ENCODE data around the gene CKB.
A peak's percentile ranks its signal among the peaks of the same experiment; 100 is the strongest.
"Not testable (repeated sequence)": the region's sequence is repeated elsewhere in the genome, so short reads cannot be mapped to it uniquely, and the experiment has no call there.

Gene CKB

DNA sequence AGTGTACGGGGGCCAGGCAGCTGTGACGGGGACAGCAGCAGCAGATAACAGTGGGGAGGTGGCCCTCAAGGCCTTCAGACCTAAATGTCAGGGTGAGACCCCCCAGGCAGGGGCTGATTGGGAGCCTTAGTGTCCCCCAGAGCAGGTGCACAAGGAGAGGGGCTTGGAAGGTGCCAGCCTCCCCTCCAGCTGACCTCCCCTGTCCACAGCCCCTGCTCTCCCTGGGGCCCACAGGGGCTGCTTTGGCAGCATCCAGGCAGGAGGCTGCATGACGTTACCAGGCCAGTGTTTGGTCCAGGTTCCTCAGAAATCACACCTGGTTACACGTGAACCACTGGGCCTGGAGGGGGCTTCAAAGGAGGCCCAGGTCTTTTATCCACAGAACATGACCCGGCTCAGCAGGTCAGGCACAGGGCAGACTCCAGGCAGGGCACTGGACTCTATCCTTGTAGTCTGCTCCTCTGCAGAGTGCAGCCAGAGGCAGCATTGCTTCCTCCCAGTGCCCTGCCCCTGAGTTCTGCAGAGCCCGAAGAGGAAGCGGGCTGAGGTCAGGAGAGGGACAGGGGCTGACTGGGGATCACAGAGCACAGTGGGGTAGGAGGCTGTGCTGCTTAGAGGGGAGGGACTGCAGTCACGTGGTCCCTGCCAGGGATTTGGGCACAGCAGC lies 3.8 kb upstream of the CKB start:
- no peak for DNase-seq (ENCODE audit: low spot score)

DNA sequence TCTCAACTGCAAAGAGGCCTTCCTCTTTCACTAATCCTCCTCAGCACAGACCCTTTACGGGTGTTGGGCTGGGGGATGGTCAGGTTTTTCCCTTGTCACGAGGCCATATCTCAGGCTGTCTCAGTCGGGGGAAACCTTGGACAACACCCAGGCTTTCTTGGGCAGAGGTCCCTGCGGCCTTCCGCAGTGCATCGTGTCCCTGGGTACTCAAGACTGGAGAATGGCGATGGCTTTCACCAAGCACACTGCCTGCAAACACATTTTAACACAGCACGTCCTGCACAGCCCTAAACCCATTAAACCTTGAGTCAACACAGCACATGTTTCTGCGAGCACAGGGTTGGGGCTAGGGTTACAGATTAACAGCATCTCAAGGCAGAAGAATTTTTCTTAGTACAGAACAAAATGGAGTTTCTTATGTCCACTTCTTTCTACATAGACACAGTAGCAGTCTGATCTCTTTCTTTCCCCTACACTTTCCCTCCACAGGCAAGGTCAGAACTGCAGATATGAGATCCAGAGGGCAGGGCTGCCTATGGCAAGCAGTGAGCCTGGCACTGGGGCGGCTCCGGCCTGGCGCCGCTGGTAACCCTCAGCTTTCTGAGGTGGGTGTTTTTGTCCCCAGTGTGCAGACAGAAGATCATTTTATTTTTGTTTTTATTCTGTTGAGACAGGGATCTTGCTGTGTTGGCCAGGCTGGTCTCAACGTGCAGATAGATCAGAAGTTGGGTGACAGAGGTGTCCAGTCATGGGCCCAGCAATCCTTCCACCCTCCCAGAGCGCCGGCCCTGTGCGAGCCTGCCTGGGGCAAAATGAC lies 3.0 kb upstream of the CKB start:
- not testable (repeated sequence) for DNase-seq (ENCODE audit: low spot score)

DNA sequence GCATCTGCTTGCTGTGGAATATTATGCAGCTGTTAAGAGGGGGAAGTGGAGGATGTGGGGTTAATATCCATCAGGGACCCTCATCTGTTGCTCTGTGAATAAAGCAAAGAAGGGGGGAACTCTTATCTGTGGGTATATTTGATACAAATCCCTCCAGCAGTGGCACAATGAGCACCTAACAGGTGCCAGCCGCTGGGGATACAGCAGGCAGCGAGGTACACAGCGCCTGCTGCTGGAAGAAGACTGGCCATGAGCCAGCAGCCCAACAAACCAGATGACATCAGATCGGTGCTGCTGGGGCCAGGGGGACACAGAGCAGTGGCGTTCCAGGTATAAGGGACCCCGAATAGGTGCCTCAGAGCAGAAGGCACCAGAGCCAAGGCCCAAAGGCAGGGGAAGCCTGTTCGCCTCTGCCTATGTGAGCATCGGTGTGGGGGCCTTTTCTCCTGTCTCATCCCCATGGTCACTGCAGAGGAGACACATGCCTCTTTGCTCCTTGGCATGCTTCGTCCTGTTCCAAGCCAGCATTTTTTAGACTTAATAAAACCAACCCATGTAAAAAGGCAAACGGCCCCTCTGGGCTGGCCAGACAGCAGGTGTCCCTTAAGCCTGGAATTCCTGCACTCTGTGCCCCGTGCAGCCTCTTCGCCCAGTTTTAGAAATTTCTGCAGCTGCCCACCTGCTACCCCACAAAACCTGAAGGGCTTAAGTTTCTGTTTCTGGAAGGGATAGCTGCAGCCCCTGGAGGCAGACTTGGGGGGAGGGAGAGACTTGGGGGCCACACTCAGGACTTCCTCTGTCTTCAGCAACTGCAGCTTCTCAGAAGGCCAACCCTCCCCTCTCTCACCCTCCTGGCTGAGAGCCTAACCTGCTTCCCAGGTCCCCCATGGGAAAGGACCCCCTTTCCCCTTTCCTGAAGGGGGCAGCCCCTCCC lies 1.6 kb upstream of the CKB start:
- no peak for DNase-seq (ENCODE audit: low spot score)

DNA sequence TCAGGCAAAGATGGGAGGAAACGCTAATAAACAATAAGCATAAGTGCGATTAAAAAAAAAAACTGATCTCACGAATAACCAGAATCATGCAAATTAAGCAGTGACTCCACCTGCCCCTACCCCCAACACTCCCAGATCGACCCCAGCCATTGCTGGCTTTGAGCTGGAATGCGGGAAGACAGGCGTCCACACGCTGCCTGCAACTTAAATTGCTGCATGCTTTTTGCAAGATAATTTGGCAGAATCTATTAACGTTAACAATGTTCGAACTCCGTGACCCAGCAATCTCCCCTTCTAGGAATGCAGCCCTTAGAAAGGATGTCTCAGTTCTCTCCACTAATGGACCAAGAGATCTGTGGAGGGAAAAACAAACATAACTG lies 935 bp upstream of the CKB start:
- no peak for DNase-seq (ENCODE audit: low spot score)

DNA sequence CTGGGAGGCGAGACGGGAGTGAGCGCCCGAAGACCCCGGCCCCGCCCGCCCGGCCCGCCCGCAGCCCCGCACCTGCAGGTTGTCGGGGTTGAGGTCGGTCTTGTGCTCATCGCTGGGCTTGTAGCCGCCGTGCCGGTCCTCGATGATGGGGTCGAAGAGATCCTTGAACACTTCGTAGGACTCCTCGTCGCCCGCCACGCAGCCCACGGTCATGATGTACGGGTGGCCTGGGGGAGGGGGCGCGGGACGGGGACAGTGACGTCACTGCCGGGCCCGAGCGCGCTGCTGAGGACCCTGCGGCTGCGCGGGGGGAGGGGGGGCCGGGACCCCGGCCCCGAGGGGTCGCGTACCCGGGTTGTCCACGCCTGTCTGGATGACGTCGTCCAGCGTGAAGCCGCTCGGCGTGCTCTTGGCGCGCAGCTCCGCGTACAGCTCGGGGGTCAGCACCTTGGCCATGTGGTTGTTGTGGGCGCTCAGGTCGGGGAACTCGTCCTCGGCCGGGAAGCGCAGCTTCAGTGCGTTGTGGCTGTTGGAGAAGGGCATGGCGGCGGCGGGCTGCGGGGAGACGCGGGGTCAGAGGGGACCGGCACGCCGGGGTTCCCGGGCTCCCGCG lies 573 bp downstream of the CKB start:
- no peak for DNase-seq (ENCODE audit: low spot score)

DNA sequence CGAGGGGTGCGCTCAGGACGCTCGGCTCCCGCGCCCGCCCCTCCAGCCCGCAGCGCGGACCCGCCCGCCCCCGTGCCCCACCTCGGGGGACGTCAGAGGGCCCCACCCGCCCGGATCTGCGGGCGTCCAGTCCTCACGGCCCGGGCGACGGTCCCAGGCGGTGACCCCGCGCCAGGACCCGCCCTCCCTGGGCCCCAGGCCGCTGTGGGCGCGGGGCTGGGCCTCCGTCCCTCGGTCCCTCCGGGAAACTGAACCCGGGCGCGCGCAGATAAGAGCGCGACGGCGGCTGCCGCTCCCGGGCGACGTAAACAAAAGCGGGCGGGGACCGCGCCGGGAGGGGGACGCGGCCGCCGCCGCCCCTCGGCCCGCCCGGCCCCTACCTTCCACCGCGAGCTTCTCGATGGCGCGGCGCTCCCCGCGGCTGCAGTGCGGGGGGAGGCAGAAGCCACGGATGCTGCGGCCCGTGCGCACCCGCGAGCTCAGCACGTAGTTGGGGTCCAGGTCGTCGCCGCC lies 1.1 kb downstream of the CKB start:
- no peak for DNase-seq (ENCODE audit: low spot score)

DNA sequence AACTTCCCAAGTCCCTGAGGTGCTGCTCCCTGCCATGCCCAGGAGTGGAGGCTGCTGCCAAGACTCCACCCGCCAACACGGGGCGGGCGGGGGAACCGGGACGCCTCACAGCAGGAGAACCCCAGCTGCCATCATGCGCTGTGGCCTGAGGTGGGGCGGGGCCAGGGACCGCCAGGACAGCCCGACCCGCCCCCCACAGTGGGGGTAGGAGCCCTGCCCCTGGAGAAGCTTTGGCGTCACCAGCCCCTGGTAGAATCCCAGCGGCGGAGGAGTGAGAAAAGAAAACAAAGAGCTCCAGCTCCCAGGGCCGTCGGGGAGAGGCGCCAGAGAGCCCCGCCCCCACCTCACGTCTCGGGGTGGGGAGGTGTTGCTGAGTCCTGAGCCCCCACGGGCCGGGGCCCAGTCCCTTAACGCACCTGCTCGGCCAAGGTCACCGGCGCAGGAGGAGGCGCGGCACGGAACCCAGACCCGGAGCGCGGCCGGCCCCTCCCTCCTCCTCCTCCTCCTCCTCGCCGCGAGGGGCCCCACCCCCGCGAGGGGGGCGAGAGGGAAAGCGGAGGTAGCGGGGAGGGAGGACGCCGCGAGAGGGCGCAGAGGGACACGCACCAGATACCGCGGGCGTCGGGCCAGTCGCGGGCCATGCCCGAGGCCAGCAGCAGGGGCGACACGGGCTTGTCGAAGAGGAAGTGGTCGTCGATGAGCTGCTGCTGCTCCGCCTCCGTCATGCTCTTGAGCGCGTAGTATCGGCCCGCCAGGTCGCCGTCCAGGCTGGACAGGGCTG lies 1.8 kb downstream of the CKB start:
- DNase-seq (ENCODE audit: low spot score) = peak; percentile 86

DNA sequence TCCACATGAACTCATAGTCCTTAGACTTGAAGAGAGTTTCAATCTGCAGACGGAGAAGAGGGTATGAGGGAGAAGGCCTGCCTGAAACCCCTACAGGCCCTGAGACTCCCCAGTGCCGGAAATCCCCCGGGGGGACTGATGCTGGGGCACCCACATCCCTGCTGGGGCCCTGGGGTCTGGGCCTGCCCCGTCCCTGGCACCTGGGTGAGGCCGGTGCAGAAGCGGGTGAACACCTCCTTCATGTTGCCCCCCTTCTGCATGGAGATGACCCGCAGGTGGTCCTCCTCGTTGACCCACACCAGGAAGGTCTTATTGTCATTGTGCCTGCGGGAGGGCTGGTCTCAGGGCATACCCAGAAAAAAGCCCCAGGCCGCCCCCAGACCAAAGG lies 2.4 kb downstream of the CKB start:
- DNase-seq (ENCODE audit: low spot score) = no peak

DNA sequence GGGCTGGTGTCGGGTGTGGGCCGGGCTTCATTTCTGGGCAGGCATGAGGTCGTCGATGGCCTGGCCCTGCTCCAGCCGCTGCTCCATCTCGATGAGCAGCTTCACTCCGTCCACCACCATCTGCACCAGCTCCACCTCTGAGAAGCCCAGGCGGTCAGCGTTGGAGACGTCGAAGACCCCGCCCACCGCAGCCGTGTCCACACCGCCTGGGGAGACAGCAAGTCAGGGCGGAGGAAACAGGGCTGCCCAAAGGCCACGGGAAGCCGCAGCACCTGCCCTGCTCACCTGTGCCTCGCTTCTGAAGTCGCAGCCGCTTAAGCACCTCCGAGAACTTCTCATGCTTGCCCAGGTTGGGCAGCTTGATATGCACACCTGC lies 2.8 kb downstream of the CKB start:
- peak; percentile 63 for DNase-seq (ENCODE audit: low spot score)

DNA sequence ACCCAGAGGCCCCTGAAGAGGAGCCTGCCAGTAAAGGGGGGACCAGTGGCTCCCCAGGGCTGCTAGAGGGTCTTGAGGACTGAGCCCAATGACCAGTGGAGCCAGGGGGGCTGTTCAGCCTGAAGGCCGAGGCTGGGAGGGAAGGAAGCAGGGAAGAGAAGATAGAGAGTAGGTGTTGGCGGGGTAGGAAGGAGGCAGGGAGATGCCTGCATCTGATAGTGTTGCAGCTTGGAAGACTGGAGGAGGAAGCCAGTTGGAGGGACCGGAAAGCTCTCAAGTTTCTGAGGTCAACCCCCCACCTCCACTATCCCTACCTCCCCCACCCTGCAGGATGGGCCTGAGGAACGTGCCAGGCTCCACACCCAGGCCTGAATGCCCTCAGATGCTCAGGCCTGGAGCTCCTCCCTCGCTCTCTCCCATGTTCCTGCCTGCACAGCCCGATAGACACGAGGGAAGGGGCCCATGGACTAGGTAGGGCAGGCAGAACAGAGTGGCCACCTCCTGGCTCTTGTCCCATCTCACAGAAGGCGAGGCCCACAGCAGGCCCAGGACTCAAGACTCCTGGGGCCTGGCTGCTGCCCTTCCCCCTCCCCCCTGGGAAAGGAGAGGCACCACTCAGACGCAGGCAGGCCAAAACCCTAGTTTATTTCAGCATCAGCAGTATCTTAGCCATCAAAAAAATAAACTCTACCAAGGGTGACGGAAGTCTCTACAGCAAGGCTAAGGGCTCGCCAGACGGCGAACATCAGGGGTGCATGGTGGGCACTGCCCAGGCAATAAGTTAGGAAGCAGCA lies 3.4 kb downstream of the CKB start:
- peak; percentile 61 for DNase-seq (ENCODE audit: low spot score)

DNA sequence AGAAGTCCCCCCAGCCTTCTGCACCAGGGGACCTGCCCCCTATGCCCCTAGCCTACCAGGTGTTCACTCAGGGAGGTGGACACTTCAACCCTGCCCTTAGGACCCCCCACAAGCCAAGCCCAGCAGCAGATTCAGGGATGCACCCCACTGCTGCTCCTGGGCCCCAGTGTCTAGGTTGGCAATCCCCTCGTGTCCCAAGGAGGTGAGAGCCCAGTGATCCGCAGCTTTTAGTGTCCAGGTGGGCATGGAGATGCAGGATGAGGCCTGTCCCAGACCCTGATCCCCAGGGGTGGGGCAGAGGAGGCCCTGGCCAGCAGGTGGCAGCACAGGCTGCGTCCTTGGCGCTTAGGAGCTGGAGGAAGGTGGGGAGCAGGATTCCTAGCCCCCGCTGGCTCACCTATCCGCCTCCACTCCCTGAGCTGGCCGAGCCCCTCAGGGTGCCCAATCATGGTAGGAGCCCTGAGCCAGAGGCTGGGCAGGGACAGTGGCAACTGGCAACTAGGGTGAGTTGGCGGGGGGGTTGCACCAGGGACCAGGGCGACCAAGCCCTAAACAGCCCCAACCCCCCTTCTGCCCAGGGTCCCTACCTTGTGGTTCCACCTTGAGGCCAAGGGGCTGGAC lies 4.1 kb downstream of the CKB start:
- peak; percentile 72 for DNase-seq (ENCODE audit: low spot score)

DNA sequence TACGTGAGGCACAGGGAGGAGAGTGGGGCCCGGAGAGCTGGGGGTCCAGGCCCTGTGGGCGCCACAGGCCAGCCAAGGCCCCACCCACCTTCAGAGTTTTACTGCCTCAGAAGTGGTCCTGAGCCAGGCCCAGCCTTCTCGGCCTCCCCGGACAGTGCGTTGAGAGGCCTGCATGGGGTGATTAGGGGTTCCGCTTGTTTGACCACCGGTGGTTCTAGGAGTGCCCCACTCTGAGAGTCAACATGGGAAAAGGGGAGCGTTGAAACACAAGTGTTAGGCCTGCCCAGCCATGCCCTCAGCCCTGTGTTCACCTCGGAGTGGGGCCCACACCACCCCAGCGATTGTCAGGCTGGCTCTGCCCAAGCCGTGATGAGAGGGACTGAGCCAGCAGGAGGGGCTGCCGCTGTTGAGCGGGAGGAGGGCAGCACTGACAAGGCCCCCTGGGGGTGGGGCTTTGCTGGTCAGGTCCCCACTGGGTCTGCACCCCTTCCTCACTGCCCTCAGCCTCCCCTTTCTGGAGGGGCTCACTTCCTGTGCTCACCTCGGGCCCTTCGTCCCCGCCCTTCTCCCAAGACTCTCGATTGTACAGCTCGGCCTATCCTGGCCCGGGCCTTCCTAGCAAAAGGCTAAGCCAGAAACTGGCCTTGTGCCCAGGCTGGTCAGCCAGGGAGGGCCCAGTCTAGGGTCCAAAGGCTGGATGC lies 4.8 kb downstream of the CKB start:
- peak; percentile 66 for DNase-seq (ENCODE audit: low spot score)

DNA sequence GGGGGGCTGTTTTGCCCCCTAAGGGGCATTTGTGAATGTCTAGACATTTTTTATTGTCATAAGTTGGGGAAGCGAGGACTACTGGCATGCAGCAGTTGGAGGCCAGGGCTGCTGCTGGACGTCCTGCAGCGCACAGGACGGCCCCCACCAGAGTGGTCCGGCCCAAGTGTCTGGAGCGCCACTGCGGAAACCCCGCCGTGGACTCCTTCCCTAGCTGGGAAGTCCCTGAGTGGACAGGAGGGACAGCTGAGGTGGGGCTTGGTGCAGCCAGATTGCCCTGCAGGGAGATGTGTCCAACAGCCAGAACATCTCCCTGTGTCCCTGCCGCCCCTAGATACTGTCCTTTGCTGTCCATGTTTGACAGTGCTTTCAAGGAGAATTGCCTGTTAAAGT lies 5.5 kb downstream of the CKB start:
- peak; percentile 62 for DNase-seq (ENCODE audit: low spot score)

DNA sequence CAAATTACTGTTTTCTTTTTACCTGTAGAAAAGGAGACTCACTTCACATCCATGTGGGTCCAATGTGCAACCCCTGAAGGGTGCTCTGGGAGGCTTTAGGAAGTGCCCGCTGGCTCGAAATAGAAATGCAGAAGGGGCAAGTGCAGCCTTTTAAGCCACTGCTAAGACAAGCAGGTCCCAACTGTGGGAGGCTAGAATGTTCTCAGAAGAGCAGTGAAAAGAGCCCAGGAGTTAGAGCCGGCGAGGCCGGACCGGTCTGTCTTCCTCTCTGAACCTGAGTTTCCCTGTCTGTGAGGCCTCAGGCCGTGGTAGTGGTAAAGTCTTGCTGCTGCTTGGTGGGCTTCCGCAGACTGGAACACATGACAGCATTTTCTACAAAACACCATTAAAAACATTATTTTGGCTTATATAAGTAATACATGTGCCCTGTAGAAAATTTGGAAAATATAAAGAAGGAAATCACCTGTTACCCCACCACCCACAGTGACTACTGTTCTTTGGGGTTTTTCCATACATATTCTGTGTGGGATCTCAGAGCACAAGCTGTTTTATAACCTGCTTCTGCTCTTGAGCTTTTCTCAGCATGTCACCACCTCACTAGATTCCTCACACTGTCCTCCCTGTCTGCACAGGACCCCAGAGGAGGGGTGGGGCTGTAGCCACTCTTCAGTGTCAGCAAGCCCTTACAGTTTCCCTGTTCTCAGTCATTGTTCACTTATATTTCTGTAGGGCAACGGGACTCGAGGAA lies 6.0 kb downstream of the CKB start:
- peak; percentile 55 for DNase-seq (ENCODE audit: low spot score)

DNA sequence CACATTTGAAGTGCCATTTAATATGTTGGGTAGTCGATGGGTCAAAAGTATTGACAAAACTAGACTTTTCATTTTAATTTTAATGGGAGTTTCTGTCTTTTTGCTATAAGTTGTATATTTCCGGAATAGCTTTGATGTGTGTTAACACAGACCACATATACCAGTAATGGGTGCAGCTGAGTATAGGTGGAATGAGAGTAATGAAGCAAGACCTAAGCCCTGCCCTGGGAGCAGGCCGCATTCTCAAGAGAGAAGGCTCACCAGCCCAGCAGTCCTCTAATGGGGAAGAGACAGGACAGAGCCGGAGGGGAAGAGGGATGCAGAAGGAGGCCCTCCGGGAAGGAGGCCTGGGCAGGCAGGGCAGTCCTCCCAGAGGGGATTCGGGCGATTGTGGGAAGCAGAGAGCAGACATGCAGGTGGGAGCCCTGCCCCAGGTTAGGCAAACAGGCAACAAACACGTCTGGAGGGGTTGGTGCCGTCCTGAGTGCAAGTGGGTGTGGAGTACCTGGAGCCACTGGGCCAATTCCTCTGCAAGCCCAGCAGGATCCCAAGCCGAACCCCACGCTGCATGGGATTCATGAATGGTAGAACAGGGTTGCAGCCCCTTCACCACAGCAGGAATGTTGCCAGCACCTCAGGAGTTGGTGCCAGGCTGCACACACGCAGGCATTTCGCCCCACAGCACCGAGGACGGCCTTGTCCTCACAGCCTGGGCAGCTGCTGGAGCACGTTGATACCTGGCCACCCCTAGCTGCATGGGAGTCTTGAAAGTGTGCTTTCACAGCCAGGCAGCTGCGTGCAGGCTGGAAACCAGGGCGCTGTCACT lies 7.8 kb downstream of the CKB start:
- DNase-seq (ENCODE audit: low spot score) = no peak

DNA sequence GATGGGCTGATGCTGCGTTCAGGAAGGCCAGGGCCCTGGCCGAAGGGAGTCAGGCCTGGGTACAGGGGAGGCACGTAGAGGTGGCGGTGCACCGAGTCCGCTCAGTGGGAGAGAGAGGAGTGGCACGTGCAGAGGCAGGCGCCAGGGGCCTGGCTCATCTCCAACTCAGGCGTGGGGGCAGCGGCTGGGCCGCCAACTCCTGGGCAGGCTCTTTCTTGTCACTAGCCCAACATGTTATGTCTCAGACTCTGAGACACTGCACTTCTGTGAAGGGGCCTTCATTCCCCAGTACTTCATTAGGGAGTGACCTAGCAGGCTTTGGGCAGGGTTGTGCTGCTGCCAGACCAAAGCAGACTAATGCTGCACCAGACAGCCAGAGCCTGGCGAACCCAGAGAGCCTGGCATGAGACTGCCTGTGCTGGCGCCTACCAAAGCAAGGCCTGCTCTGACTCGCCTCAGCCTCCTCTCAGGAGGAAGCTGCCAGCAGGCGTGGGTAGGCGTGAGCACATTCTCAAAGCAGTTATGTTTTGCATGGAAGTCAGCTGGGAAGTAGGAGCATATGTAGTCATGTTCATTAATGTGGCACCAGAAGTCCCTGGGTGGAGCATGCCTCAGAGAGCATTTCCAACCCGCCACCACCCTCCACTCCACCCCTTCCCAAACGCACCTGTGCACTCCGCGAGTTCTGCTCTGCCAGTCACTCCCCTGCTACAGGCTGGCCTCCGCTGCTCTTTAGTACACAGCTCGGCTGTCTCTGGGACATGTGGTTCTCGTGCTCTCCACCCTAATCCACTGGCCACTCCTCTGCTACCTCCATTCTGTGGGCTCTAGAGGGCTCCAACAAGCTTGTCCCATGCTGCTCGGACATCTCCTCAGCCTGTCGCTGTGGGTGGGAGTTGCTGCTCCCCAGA lies 9.7 kb downstream of the CKB start:
- DNase-seq (ENCODE audit: low spot score) = peak; percentile 64

DNA sequence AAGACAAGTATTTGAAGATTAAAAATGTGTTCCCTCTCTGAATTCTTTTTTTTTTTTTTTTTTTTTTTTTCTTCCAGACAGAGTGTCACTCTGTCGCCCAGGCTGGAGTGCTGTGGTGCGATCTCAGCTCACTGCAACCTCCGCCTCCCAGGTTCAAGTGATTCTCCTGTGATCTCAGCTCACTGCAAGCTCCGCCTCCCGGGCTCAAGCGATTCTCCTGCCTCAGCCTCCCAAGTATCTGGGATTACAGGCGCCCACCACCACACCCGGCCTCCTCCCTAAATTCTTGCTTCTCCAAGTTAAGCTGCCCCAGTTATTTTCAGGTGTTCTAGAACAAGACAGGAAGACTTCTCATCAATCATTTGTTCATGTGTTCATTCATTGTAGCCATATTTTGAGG lies 10.4 kb downstream of the CKB start:
- not testable (repeated sequence) for DNase-seq (ENCODE audit: low spot score)

Measured in left forelimb (tissue), 1 donor.